ENCODE results near the gene PLEKHH2. TPM values are rescaled to one million over a fixed set of nuclear protein-coding genes. Genes with fewer than 3 reads are reported as not detected.
"Not testable (repeated sequence)": the region's sequence is repeated elsewhere in the genome, so short reads cannot be mapped to it uniquely, and the experiment has no call there.

Gene PLEKHH2
- total RNA-seq, 4 donors from 2014 or later, result 18.9 to 37.4 (median 25.1) TPM

DNA sequence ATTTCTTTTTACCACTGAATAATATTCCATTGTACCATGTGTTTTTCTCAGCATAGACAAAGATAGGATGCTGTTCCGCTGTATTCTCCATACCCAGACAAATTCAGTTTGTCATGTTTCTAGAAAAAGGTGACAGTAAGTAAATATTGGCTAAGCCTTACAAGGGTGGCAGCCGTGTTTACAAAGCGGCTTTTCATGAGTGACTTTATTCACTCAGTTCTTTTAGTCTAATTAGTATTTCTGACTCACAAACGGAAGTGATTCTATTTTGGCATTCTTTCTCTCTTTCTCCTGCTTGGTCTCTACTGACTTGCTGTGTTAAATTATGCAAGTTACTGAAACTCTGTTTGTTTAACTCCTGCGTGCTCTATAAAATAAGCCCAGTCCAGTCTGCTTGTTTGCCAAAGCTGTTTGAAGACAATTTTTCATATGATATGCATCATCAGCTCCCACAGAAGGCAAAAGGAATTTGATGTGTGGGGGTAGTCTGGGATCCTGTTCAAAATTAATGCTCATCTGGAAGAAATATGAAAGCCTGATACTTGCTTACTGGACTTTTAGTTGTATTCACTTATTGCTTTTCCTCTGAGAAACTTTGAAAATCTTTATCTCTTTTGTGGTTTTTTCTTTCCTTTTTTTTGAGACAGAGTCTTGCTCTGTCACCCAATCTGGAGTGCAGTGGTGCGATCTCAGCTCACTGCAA, 2.3 kb upstream of the PLEKHH2 start:
- Histone ChIP-seq H3K36me3 (no peaks in the 10 kb centered on the region), H3K4me3 (no peak overlapping the region), H3K27ac (peak overlapping the region in 1 of 4 donors; percentile 12), H3K4me1 (peaks cover 0 to 18% (median 0%) of the 10 kb centered on the region in 3 donors), H3K9me3 (no peaks in the 10 kb centered on the region), H3K27me3 (peaks cover 11% of the 10 kb centered on the region)
- no peak for TF ChIP-seq EP300 (IDR thresholded peaks at IDR 0.05)
- TF ChIP-seq, protein P1, sequence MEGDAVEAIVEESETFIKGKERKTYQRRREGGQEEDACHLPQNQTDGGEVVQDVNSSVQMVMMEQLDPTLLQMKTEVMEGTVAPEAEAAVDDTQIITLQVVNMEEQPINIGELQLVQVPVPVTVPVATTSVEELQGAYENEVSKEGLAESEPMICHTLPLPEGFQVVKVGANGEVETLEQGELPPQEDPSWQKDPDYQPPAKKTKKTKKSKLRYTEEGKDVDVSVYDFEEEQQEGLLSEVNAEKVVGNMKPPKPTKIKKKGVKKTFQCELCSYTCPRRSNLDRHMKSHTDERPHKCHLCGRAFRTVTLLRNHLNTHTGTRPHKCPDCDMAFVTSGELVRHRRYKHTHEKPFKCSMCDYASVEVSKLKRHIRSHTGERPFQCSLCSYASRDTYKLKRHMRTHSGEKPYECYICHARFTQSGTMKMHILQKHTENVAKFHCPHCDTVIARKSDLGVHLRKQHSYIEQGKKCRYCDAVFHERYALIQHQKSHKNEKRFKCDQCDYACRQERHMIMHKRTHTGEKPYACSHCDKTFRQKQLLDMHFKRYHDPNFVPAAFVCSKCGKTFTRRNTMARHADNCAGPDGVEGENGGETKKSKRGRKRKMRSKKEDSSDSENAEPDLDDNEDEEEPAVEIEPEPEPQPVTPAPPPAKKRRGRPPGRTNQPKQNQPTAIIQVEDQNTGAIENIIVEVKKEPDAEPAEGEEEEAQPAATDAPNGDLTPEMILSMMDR (IDR thresholded peaks at IDR 0.05), result no peak
- no peak for ATAC-seq
- 24 to 26% methylated on average over 5 to 6 of the region's 6 CpGs for WGBS, 2 donors (ENCODE audit: low coverage in 1 of 2)

DNA sequence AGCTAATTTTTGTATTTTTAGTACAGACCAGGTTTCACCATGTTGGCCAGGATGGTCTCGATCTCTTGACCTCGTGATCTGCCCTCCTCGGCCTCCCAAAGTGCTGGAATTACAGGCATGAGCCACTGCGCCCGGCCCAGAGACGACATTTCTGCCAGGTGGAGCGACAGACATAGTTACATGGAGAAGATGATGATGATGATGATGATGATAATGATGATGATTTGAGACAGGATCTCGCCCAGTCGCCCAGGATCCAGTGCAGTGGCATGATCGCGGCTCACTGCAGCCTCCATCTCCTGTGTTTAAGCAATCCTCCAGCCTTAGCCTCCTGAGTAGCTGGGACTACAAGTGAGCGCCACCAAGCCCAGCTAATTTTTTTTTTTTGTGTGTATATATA, 907 bp upstream of the PLEKHH2 start:
- Histone ChIP-seq H3K27me3 (peaks cover 11% of the 10 kb centered on the region), H3K4me1 (peaks cover 0 to 18% (median 0%) of the 10 kb centered on the region in 3 donors)
- H3K4me3 ChIP-seq, H3K27ac ChIP-seq, ATAC-seq, H3K36me3 ChIP-seq, H3K9me3 ChIP-seq: not testable (repeated sequence)
- 97 to 100% methylated on average over 3 to 5 of the region's 12 CpGs for WGBS, 2 donors (ENCODE audit: low coverage in 1 of 2)

GRCh38 chr2:43636621-43637020, 439 bp upstream of the PLEKHH2 start:
- no peak for ATAC-seq
- Histone ChIP-seq H3K36me3 (no peaks in the 10 kb centered on the region), H3K4me1 (peaks cover 0 to 18% (median 0%) of the 10 kb centered on the region in 3 donors), H3K27me3 (peaks cover 11% of the 10 kb centered on the region), H3K4me3 (peak overlapping the region; percentile 97 to 99), H3K27ac (peak overlapping the region in 3 of 4 donors; percentile 79 to 89 (median 89)), H3K9me3 (no peaks in the 10 kb centered on the region)
- TF ChIP-seq POLR2AphosphoS5 (IDR thresholded peaks at IDR 0.05), result no peak
- TF ChIP-seq POLR2A (IDR thresholded peaks at IDR 0.05), result no peak
- TF ChIP-seq, protein P1 (IDR thresholded peaks at IDR 0.05), result no peak
- TF ChIP-seq EP300 (IDR thresholded peaks at IDR 0.05), result no peak
- WGBS, 2 donors (ENCODE audit: low coverage in 1 of 2), result 8 to 10% methylated on average over 5 of the region's 10 CpGs

- Histone ChIP-seq H3K27ac (no peak overlapping the region), H3K4me1 (no peaks in the 10 kb centered on the region), H3K9me3 (no peaks in the 10 kb centered on the region), H3K4me3 (no peak overlapping the region), H3K36me3 (no peaks in the 10 kb centered on the region), H3K27me3 (no peaks in the 10 kb centered on the region)
- TF ChIP-seq EP300 (IDR thresholded peaks at IDR 0.05) (no peak), POLR2AphosphoS5 (IDR thresholded peaks at IDR 0.05) (no peak), POLR2A (IDR thresholded peaks at IDR 0.05) (no peak)
- TF ChIP-seq, protein P1 (IDR thresholded peaks at IDR 0.05), result no peak
- ATAC-seq, result no peak
- 54 to 69% methylated on average over 2 of the region's 2 CpGs for WGBS, 2 donors (ENCODE audit: low coverage in 1 of 2)
Observed at GRCh38 chr2:43642363-43642762, 5.3 kb downstream of the PLEKHH2 start.

GRCh38 chr2:43643680-43644079, 6.6 kb downstream of the PLEKHH2 start:
- 88 to 100% methylated on average over 1 of the region's 1 CpG for WGBS, 2 donors (ENCODE audit: low coverage in 1 of 2)

More at GRCh38 chr2:43643680-43644079, 6.6 kb downstream of the PLEKHH2 start:
- Histone ChIP-seq H3K36me3 (no peaks in the 10 kb centered on the region), H3K4me3 (no peak overlapping the region), H3K27me3 (no peaks in the 10 kb centered on the region), H3K27ac (no peak overlapping the region), H3K4me1 (no peaks in the 10 kb centered on the region), H3K9me3 (no peaks in the 10 kb centered on the region)
- ATAC-seq, result no peak
- TF ChIP-seq POLR2AphosphoS5 (IDR thresholded peaks at IDR 0.05) (no peak), POLR2A (IDR thresholded peaks at IDR 0.05) (no peak), EP300 (IDR thresholded peaks at IDR 0.05) (no peak)
- TF ChIP-seq, protein P1 (IDR thresholded peaks at IDR 0.05), result no peak

Data from gastroesophageal sphincter (tissue), 4 donors.